GM18502 (cell line): ENCODE measurements around the gene PDE8B.

Source experiments
- ATAC-seq: cut with Tn5 transposase; IDR thresholded peaks from one replicate; pipeline ENCODE4 v1.9.1; 2021; ENCODE audit warnings: mild to moderate bottlenecking; ENCODE audit not compliant: unreplicated experiment, poor library complexity

Gene PDE8B

GRCh38 chr5:77280036-77280435 lies 69.6 kb downstream of the PDE8B start:
- ATAC-seq, result no peak

- no peak for ATAC-seq
These were observed 71.5 kb downstream of the PDE8B start for GRCh38 chr5:77281969-77282336.

GRCh38 chr5:77282337-77283027 lies 72.0 kb downstream of the PDE8B start:
- no peak for ATAC-seq

- ATAC-seq, result no peak
These were observed 74.9 kb downstream of the PDE8B start for GRCh38 chr5:77285251-77285841.

- ATAC-seq, result no peak
These were observed 81.7 kb downstream of the PDE8B start for GRCh38 chr5:77292026-77292757.

- ATAC-seq, result no peak
These were observed 83.7 kb downstream of the PDE8B start for GRCh38 chr5:77294185-77294584.

GRCh38 chr5:77295863-77296378 lies 85.4 kb downstream of the PDE8B start:
- ATAC-seq, result no peak

- ATAC-seq, result no peak
These were observed 87.7 kb downstream of the PDE8B start for GRCh38 chr5:77298146-77298545.

GRCh38 chr5:77300451-77300850 lies 90.0 kb downstream of the PDE8B start:
- no peak for ATAC-seq

GRCh38 chr5:77301447-77301883 lies 91.0 kb downstream of the PDE8B start:
- no peak for ATAC-seq

GRCh38 chr5:77302247-77302646 lies 91.8 kb downstream of the PDE8B start:
- no peak for ATAC-seq

GRCh38 chr5:77302653-77303052 lies 92.2 kb downstream of the PDE8B start:
- ATAC-seq, result no peak

- no peak for ATAC-seq
These were observed 93.9 kb downstream of the PDE8B start for GRCh38 chr5:77304388-77304787.

- ATAC-seq, result no peak
These were observed 94.9 kb downstream of the PDE8B start for GRCh38 chr5:77305222-77305846.

- ATAC-seq, result no peak
These were observed 95.5 kb downstream of the PDE8B start for GRCh38 chr5:77305956-77306355.

GRCh38 chr5:77306531-77306930 lies 96.1 kb downstream of the PDE8B start:
- no peak for ATAC-seq

GRCh38 chr5:77308154-77308960 lies 97.9 kb downstream of the PDE8B start:
- no peak for ATAC-seq

GRCh38 chr5:77309140-77309539 lies 98.7 kb downstream of the PDE8B start:
- no peak for ATAC-seq

- ATAC-seq, result no peak
These were observed 100.2 kb downstream of the PDE8B start for GRCh38 chr5:77310494-77311213.

- ATAC-seq, result no peak
These were observed 100.7 kb downstream of the PDE8B start for GRCh38 chr5:77311214-77311571.
